ENCODE measurements around the gene GSTT4. TPM values are rescaled to one million over a fixed set of nuclear protein-coding genes. Genes with fewer than 3 reads are reported as not detected.
"Not testable (repeated sequence)": the region's sequence is repeated elsewhere in the genome, so short reads cannot be mapped to it uniquely, and the experiment has no call there.

The GSTT4 gene
- total and polyA plus RNA-seq, 5 donors: not detected

DNA sequence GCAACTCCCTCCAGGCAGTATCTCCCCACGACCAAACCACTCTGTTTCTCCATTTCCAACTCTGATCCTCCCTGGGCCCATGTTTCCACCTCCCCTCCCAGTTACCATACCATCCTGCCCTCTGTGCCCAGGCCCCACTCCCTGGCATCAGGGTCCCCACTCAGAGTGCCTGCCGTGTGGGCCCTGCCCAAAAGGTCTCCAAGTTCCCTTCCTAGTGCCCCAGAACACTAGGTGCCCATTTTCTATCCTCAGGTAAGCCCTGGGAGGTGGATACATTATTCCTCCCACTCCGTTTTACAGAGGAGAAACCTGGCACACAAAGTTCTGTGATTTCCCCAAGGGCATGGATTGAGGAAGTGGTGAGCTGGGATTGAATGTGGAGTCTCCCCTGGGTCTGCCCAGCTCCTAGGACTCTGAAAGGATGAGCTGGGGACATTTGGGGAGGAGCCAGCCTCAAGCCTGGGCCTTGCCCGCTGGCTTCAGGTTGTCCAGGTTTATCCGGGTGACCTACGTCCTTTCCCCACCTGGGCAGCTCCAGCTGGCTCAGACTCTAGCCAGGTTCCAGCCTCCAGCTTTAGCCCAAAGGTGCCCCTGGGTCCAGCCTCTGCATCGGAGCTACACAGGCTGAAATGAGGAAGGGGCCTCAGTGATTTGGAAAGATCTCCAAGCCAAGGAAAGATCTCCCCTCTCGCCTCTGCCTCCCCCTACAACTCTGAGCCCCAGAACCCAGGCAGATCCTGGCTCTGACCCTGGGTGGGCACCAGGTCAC, 2.2 kb upstream of the GSTT4 start:
- Histone ChIP-seq H3K9me3 (ENCODE audit: control insufficient read depth, low read length) (no peaks in the 10 kb centered on the region), H3K4me3 (ENCODE audit: low read length) (no peak overlapping the region), H3K27ac (ENCODE audit: low read length) (no peak overlapping the region), H3K4me1 (ENCODE audit: control insufficient read depth, insufficient read depth, low read length) (peaks cover 2% of the 10 kb centered on the region), H3K27me3 (ENCODE audit: control insufficient read depth, insufficient read depth) (no peaks in the 10 kb centered on the region)
- 81% methylated on average over 8 of the region's 8 CpGs for WGBS
- DNase-seq (no peak), ATAC-seq (no peak)
- intact Hi-C loops (cut with DNase I): loop anchor here in 3 of 4 donors (5.0 to 10.0 kb wide), 3 partner anchors 70 to 157 kb away; no protein-coding TSS in a partner anchor

GRCh38 chr22:24006914-24007214, 1.6 kb upstream of the GSTT4 start:
- no peak overlapping the region for H3K27ac ChIP-seq (ENCODE audit: low read length)
- H3K4me3 ChIP-seq (ENCODE audit: low read length): no peak overlapping the region
- no peak for DNase-seq
- intact Hi-C loops (cut with DNase I): loop anchor here in 3 of 4 donors (5.0 to 10.0 kb wide), 3 partner anchors 70 to 158 kb away; no protein-coding TSS in a partner anchor
- no peaks in the 10 kb centered on the region for H3K9me3 ChIP-seq (ENCODE audit: control insufficient read depth, low read length)
- ATAC-seq: no peak
- no peaks in the 10 kb centered on the region for H3K27me3 ChIP-seq (ENCODE audit: control insufficient read depth, insufficient read depth)
- 84% methylated on average over 6 of the region's 6 CpGs for WGBS
- no peaks in the 10 kb centered on the region for H3K4me1 ChIP-seq (ENCODE audit: control insufficient read depth, insufficient read depth, low read length)

DNA sequence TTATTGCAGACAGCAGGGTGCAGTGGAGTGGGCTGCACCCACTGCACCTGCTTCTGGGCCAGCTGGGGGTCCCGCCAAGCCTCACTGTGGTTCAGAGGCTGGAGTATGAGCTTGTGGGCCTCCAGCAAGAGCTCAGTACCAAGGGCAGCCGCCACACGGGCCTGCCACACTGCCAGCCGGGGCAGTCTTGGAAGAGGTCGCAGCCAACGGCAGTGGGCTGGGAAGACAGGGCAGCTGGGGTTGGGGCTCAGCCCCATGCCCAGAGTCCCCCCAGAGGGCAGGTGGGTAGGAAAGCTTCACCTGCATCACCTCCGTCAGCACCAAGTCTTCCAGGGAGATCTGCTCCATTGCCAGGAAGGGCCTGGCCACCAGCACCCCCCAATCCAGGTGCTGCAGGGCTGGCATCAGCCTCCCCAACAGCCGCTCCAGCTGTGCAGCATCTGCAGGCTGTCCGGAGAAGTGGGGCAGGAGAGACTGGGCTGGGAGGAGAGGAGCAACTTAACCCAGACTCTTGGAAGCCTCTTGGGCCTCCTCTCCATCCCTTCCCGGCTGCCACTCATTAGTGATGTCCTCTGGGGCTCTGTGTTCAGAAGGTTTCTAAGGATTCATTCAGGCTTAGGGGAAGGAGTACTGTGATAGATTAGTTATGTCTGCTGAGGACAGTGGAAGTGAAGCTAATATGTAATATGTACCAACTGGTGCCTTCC, 1.1 kb upstream of the GSTT4 start:
- Histone ChIP-seq H3K27ac (ENCODE audit: low read length) (no peak overlapping the region), H3K4me3 (ENCODE audit: low read length) (no peak overlapping the region), H3K4me1 (ENCODE audit: control insufficient read depth, insufficient read depth, low read length) (no peaks in the 10 kb centered on the region), H3K9me3 (ENCODE audit: control insufficient read depth, low read length) (no peaks in the 10 kb centered on the region), H3K27me3 (ENCODE audit: control insufficient read depth, insufficient read depth) (no peaks in the 10 kb centered on the region)
- ATAC-seq: no peak
- 77% methylated on average over 10 of the region's 10 CpGs for WGBS
- intact Hi-C loops (cut with DNase I): loop anchor here in 3 of 4 donors (5.0 to 10.0 kb wide), 3 partner anchors 69 to 158 kb away; no protein-coding TSS in a partner anchor
- DNase-seq: no peak

DNA sequence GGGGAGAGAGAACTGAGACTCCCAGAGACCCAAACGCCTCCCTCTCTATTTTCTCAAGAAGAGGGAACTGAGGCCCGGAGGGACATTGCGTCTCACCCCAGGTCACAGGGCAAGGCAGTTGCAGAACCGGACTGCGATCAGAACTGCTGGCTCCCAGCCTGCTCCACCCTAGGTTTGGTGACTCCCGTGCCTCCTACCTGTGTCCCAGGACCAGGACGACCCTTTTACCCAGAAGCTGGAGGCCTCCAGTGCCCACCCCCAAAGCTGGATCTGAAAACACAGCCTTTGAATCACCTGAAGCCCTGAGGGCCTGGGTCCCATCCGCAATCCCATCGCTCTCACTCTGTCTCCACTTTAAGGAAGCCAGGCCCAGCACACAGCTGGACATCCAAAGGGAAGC, 1.4 kb downstream of the GSTT4 start:
- H3K9me3 ChIP-seq (ENCODE audit: control insufficient read depth, low read length): no peaks in the 10 kb centered on the region
- ATAC-seq (no peak), DNase-seq (peak in 1 of 3 donors; percentile 53)
- no peak overlapping the region for H3K4me3 ChIP-seq (ENCODE audit: low read length)
- H3K4me1 ChIP-seq (ENCODE audit: control insufficient read depth, insufficient read depth, low read length): no peaks in the 10 kb centered on the region
- WGBS: 80% methylated on average over 9 of the region's 9 CpGs
- intact Hi-C loops (cut with DNase I): loop anchor here in 2 of 4 donors (10.0 kb wide), 2 partner anchors 111 to 161 kb away; no protein-coding TSS in a partner anchor
- no peaks in the 10 kb centered on the region for H3K27me3 ChIP-seq (ENCODE audit: control insufficient read depth, insufficient read depth)
- no peak overlapping the region for H3K27ac ChIP-seq (ENCODE audit: low read length)

DNA sequence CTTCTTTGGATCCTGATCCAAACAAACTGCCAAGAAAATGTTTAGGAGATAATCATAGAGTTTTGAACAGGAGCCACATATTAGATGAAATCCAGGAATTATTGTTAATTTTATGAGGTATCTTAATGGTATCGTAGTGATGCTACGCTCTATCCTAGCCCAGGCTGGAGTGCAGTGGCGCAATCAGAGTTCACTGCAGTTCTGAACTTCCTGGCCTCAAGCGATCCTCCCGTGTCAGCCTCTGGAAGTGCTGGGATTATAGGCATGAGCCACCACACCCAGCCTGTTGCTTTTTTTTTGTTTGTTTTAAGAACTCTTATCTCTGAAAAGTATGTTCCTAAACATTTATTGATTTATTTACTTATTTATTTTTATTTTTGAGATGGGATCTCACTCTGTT, 2.4 kb downstream of the GSTT4 start:
- no peak overlapping the region for H3K4me3 ChIP-seq (ENCODE audit: low read length)
- no peaks in the 10 kb centered on the region for H3K9me3 ChIP-seq (ENCODE audit: control insufficient read depth, low read length)
- intact Hi-C loops (cut with DNase I): loop anchor here in 2 of 4 donors (10.0 kb wide), 2 partner anchors 112 to 162 kb away; no protein-coding TSS in a partner anchor
- no peak overlapping the region for H3K27ac ChIP-seq (ENCODE audit: low read length)
- H3K27me3 ChIP-seq (ENCODE audit: control insufficient read depth, insufficient read depth): no peaks in the 10 kb centered on the region
- ATAC-seq: no peak
- no peak for DNase-seq
- no peaks in the 10 kb centered on the region for H3K4me1 ChIP-seq (ENCODE audit: control insufficient read depth, insufficient read depth, low read length)
- WGBS: 72% methylated on average over 5 of the region's 5 CpGs

DNA sequence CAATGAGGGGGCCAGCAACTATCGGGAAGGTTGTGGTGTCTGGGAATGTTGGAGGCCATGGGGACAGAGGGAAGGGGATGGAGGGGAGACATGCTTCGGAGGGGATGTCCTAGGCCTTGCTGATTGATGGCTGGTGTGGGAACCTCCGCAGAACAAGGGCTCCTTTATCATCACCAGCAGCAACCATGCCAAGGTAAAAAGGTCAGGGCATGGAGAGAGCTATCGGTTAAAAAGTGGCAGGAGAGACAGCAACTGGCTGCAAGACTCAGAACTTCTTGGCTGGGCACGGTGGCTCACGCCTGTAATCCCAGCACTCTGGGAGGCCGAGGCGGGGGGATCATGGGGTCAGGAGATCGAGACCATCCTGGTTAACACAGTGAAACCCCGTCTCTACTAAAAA, 3.0 kb downstream of the GSTT4 start:
- H3K27me3 ChIP-seq (ENCODE audit: control insufficient read depth, insufficient read depth): no peaks in the 10 kb centered on the region
- H3K4me3 ChIP-seq (ENCODE audit: low read length): no peak overlapping the region
- ATAC-seq (no peak), DNase-seq (no peak)
- 66% methylated on average over 10 of the region's 10 CpGs for WGBS
- H3K4me1 ChIP-seq (ENCODE audit: control insufficient read depth, insufficient read depth, low read length): no peaks in the 10 kb centered on the region
- H3K9me3 ChIP-seq (ENCODE audit: control insufficient read depth, low read length): no peaks in the 10 kb centered on the region
- H3K27ac ChIP-seq (ENCODE audit: low read length): no peak overlapping the region
- intact Hi-C loops (cut with DNase I): loop anchor here in 2 of 4 donors (10.0 kb wide), 2 partner anchors 113 to 163 kb away; no protein-coding TSS in a partner anchor

DNA sequence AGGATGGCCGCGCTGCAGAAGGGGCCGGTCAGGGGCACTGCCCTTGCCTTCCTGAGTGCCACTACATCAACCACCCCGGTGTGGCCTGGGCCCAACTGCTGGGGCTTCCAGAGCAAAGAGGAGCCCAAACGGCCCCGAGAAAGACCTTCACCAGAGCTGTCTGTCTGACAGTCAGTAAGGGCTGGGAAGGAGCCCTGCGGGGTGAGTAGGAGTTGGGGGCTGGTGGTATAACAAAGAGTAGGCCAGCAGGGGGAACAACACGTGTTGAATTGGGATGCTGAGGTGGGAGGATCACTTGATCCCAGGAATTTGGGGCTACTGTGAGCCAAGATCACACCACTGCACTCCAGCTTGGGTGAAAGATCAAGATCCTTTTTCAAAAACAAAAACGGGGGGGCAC, 3.9 kb downstream of the GSTT4 start:
- Histone ChIP-seq H3K4me3 (ENCODE audit: low read length) (no peak overlapping the region), H3K27me3 (ENCODE audit: control insufficient read depth, insufficient read depth) (no peaks in the 10 kb centered on the region), H3K4me1 (ENCODE audit: control insufficient read depth, insufficient read depth, low read length) (no peaks in the 10 kb centered on the region), H3K9me3 (ENCODE audit: control insufficient read depth, low read length) (no peaks in the 10 kb centered on the region), H3K27ac (ENCODE audit: low read length) (no peak overlapping the region)
- intact Hi-C loops (cut with DNase I): loop anchor here in 2 of 4 donors (10.0 kb wide), 2 partner anchors 113 to 163 kb away; no protein-coding TSS in a partner anchor
- DNase-seq: peak in 1 of 3 donors; percentile 51
- 85% methylated on average over 9 of the region's 9 CpGs for WGBS
- ATAC-seq: no peak

GRCh38 chr22:23999779-24000178, 5.5 kb downstream of the GSTT4 start:
- H3K9me3 ChIP-seq (ENCODE audit: control insufficient read depth, low read length); H3K4me1 ChIP-seq (ENCODE audit: control insufficient read depth, insufficient read depth, low read length); H3K27me3 ChIP-seq (ENCODE audit: control insufficient read depth, insufficient read depth); H3K4me3 ChIP-seq (ENCODE audit: low read length); ATAC-seq; H3K27ac ChIP-seq (ENCODE audit: low read length): not testable (repeated sequence)
- WGBS: 75% methylated on average over 7 of the region's 7 CpGs
- DNase-seq: peak in 1 of 3 donors; percentile 43
- intact Hi-C loops (cut with DNase I): loop anchor here in 2 of 4 donors (10.0 kb wide), 2 partner anchors 115 to 165 kb away; no protein-coding TSS in a partner anchor

- DNase-seq: no peak
- Histone ChIP-seq H3K4me1 (ENCODE audit: control insufficient read depth, insufficient read depth, low read length) (no peaks in the 10 kb centered on the region), H3K4me3 (ENCODE audit: low read length) (no peak overlapping the region), H3K27ac (ENCODE audit: low read length) (no peak overlapping the region), H3K9me3 (ENCODE audit: control insufficient read depth, low read length) (no peaks in the 10 kb centered on the region), H3K27me3 (ENCODE audit: control insufficient read depth, insufficient read depth) (no peaks in the 10 kb centered on the region)
- intact Hi-C loops (cut with DNase I): no loop called here
- no peak for ATAC-seq
- WGBS: 92% methylated on average over 3 of the region's 3 CpGs
These were observed 8.2 kb downstream of the GSTT4 start for GRCh38 chr22:23997092-23997491.

GRCh38 chr22:23993581-23994177, 11.6 kb downstream of the GSTT4 start:
- ATAC-seq; DNase-seq; H3K4me3 ChIP-seq (ENCODE audit: low read length); H3K4me1 ChIP-seq (ENCODE audit: control insufficient read depth, insufficient read depth, low read length); H3K27me3 ChIP-seq (ENCODE audit: control insufficient read depth, insufficient read depth); H3K9me3 ChIP-seq (ENCODE audit: control insufficient read depth, low read length); H3K27ac ChIP-seq (ENCODE audit: low read length); intact Hi-C loops (cut with DNase I): not testable (repeated sequence)
- 62% methylated on average over 4 of the region's 4 CpGs for WGBS

GRCh38 chr22:23993080-23993479, 12.2 kb downstream of the GSTT4 start:
- H3K4me3 ChIP-seq (ENCODE audit: low read length); H3K27ac ChIP-seq (ENCODE audit: low read length); H3K4me1 ChIP-seq (ENCODE audit: control insufficient read depth, insufficient read depth, low read length); DNase-seq; ATAC-seq; intact Hi-C loops (cut with DNase I); H3K9me3 ChIP-seq (ENCODE audit: control insufficient read depth, low read length); H3K27me3 ChIP-seq (ENCODE audit: control insufficient read depth, insufficient read depth): not testable (repeated sequence)
- WGBS: 81% methylated on average over 2 of the region's 2 CpGs

All from right cardiac atrium (tissue), 5 donors.